T-helper 2 cell (primary cell): ENCODE data around the gene KAT8.

ENCODE experiments used
- DNase-seq, 5 experiments: peaks; one replicate each; pipeline versions ENCODE4 v3.0.0 to v3.0.0-alpha.2; 2012 to 2022

KAT8 gene

DNA sequence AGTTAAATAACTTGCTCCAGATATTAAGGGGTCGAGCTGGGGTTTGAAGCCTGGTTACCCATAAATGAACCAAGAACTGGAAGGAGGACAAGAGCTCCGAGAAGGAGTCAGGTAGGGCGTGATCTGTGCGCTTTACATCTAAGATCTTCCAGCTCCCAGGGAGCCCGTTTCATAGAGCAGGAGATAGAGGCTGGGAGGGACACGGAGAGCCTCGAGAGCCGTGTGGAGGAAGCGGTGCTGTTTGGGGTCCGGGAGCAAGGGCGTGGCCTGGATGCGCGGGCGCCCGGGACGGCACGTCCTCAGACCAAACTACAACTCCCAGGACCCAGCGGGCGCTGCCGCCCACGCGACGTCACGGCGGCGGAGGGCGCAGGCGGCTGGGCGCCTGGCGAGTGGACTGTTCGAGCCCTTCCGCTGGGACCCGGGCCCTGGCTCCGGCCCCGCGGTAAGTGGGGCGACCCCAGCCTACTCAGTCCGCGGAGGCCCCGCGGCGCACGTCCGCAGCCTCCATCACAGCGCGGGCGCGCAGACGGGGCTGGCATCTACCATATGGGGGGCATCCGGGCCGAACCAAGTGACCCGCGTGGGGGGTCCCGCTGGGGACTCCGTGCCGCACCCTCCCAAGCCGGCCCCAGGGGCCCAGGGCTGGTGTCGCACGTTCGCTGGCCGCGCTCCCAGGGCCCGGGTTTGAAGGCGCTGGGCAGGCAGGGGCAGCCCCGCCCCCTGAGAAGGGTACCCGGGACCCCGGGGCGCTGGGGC, 9.2 kb upstream of the KAT8 start, which contains the start of gene BCKDK:
Gene BCKDK, plus strand, starts transcription at position 352 of the 759 bp plus-strand sequence. CDS start 838 bp downstream, outside the sequence.
- DNase-seq, result peak; percentile 28 to 81 (median 42)

DNA sequence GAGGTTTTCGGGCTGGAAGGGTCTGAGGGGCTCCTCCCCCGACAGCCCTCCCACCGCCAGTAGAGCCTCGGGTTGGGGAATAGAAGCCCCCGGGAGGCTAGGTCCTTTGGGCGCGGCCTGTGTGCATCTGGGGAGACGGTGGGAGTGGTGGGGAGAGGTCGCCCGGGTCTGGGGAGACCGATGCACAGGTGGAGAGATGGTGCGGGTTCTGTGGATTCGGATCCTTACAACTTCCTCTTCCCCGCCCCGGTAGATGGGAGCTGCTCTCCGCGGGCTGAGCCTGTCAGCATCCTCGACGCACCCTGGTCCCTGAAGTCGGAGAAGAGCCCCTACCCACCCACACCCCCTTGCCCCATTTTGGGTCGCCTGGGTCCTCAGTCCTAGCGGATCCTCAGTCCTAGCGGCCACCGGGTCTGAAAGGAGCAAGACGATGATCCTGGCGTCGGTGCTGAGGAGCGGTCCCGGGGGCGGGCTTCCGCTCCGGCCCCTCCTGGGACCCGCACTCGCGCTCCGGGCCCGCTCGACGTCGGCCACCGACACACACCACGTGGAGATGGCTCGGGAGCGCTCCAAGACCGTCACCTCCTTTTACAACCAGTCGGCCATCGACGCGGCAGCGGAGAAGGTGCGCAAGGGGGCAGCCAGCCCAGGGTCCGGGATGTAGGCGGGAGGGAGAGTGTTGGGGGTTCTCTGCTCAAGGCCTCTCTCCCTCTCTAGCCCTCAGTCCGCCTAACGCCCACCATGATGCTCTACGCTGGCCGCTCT, 8.5 kb upstream of the KAT8 start:
- no peak for DNase-seq

DNA sequence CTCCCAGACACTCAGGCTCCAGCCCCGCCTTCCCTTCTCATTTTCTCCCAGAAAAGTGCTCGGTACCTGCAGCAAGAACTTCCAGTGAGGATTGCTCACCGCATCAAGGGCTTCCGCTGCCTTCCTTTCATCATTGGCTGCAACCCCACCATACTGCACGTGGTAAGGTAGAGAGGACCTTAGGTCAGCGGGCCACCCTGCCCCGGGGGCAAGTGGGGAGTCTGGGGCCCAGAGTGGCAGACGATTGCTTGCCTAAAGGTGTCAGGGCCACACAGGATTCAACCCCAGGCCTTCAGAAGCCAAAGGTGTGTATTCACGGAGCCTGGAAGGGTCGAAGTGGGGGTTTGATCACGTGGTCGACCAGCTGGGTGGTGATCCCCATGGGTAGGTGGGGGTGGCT, 7.8 kb upstream of the KAT8 start:
- no peak for DNase-seq

DNA sequence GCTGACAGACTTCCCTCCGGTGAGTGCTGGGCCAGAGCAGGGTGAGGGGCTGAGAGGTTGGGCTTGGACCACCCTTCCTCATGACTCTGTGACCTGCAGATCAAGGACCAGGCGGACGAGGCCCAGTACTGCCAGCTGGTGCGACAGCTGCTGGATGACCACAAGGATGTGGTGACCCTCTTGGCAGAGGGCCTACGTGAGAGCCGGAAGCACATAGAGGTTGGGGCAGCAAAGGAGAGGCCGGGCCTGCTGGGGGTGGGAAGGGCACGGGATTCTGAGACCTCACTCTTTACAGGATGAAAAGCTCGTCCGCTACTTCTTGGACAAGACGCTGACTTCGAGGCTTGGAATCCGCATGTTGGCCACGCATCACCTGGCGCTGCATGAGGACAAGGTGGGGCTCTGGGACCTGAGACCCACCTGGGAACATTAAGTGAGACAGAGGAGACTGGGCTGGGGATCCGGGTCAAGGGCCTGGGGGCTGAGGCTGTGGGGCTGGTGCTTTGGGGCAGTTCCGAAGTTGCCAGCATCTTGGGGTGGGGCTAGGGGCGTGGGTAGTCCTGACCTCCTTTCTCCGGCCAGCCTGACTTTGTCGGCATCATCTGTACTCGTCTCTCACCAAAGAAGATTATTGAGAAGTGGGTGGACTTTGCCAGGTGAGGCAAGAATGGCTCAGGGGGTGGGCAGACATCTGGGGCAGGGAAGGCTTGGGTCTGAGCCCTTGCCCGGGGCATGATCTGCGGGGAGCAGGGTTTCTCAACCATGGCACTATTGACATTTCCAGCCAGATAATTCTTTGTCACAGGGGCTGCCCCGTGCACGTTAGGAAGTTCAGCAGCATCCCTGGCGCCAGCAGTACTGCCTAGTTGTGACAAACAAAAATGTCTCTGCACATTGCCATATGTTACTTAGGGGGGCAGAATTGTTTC, 7.1 kb upstream of the KAT8 start:
- no peak for DNase-seq

DNA sequence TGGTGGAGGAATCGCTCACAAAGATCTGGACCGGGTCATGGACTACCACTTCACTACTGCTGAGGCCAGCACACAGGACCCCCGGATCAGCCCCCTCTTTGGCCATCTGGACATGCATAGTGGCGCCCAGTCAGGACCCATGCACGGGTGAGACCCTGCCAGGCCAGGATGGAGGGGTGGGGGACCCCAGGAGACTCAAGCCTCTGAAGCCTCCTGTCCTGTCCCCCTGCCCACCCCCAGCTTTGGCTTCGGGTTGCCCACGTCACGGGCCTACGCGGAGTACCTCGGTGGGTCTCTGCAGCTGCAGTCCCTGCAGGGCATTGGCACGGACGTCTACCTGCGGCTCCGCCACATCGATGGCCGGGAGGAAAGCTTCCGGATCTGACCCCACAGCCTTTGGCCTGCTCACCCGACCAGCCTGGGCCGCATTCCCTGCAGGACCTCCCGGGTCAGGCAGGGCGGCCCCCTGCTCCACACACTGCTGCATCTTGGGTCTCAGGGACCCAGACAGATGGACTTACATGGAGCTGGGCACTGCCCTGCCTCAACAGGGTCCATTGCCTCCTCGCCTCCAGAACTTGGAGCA, 5.5 kb upstream of the KAT8 start:
- no peak for DNase-seq

DNA sequence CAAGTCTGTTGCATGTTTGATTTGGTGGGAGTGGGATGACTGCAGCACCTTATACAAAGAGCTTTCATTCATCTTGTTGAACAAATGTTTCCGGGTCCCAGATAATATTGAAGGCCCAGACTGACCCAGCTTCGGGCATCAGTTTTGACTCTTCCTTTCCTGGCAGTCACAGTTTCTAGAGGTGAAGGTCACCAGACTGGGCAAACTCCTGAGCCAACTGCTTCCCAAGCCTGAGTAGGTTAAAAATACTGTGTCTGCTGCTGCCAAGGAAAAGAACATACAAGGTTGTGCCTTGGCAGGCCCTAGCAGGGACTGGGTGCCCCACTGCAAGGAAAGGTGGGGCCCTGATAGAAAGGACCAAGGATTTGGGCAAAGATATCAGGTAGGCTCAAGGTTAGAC, 4.8 kb upstream of the KAT8 start:
- no peak for DNase-seq

DNA sequence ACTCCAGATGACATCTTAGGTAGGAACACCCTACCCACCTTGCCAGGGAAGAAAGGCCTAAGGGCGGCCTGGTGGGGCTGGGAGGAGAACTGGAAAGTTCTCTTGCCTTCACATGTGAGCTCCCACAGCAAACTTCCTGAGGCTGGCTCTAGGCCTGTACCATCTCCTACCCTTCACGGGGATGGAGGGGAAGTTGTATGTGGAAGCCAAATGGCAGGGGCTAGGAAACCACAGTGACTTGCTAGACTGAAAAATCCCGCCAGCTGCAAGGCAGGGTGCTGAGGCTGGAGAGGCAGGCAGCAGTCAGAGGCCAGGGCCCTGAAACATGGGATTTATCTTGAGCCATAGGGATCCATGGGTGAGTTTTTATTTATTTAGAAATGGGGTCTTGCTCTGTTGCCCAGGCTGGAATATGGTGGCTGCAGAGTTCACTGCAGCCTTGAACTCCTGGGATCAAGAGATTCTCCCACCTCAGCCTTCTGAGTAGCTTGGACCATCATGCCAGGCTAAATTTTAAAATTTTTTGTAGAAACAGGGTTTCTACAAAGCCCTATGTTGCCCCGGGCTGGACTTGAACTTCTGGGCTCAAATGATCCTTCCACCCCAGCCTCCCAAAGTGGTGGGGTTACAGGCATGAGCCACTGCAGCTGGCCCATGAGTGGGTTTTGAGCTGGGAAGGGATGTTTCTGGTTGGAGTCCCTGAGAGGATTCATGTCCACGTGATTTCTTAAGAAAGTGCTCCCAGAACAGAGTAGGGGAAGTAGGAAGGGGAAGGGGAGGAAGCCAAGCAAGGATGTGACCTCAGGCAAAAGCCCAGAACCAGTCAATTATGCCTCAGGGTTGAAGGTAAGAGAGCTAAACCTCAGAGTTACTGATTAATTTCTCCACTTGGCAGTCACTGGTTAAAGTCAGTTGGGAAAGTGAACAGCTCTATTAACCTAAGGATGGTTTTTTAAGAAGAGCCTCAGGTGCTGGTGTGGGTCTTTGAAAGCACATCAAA, 4.0 kb upstream of the KAT8 start:
- no peak for DNase-seq

DNA sequence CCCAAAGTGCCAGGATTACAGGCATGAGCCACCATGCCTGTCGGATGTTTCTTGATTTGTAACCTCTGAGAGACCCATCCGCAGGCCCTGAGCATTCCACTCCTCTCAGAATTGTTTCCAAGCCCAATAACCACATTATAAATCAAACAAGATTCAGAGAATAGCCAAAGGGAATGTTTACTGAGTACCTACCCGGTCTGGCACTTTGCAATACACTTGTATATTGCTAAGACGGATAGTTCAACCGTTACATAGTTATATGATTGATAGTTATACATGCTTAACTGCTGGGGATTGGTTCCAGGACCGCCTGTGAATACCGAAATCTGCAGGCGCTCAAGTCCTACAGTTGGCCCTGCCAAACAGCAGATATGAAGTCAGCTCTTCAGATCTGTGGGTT, 3.0 kb upstream of the KAT8 start:
- DNase-seq, result no peak

DNA sequence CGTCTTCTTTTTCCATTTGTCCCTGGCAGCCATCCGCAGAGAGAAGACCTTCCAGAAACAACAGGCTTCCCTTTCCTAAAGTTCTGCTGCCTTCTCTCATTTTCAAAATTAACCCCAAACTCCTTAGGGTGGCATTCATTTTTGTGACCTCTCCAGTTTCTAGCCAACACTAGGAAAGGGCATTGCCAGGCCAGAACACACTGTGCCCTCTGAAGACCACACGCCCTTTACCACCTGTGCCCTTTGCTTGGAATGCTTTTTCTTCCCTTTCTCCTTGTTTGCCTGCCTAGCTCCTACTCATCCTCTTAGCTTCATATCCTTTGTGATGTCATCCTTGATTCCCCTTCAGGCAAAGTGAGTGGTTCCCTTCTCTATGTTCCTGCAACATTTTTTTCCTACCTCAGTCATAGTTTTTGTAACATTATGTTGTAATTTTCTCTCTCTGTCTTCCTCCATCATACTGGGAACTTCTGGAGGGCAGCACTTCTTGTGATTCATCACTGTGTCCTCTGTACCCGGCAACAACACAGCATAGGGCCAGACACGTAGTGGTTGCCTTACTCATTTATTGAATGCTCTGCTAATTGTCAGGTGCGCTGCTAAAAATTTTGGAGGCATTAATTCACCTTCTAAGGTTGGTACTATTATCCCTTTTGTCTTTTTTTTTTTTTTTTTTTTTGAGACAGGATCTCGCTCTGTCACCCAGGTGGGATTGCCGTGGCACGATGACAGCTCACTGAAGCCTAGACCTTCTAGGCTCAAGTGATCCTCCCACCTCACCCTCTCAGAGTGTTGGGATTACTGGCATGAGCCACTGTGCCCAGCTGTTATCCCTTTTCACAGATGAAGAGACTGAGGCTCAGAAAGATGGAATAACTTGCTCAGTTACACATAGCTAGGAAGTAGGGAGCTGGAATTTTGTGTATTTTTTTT, 1.0 kb downstream of the KAT8 start:
- no peak for DNase-seq

DNA sequence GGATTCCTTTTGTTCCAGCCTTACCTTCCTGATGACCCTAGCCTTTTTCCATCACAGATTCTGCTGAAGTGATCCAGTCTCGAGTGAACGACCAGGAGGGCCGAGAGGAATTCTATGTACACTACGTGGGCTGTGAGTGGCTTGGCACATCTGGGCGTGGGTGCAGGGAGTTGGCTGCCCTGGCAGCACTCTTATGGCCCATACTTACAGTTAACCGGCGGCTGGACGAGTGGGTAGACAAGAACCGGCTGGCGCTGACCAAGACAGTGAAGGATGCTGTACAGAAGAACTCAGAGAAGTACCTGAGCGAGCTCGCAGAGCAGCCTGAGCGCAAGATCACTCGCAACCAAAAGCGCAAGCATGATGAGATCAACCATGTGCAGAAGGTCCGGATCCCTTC, 2.7 kb downstream of the KAT8 start:
- no peak for DNase-seq

DNA sequence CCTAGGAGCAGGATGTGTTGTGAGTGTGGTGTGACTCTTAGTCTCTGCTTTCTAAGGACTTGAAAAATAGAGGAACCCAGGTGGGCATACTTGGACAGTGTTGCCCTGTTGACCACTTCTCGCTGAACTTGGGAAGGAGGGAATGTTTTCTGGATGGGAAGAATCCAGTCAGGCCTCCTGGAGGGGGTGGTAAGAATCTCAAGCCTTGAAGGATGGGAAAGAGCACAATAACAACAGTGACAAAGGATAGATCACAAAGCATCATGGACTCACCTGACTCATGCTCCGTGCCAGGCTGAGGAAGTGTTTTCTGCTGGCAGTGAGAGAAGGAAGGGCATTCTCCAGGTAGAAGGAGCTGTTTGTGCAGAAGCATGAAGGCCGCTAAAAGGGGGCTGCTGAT, 8.4 kb downstream of the KAT8 start:
- DNase-seq, result no peak

DNA sequence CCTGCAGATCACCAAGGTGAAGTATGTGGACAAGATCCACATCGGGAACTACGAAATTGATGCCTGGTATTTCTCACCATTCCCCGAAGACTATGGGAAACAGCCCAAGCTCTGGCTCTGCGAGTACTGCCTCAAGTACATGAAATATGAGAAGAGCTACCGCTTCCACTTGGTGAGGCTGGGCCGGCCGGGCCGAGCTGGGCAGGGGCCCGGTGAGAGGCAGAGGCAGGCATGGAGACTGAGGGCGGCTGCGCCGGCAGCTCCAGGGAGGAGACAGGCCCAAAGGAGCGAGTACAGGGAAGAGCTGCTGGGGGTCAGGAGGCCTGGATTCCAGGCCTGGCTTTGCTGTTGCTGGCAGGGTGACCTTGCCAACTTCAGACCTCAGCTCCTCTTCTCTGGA, 9.7 kb downstream of the KAT8 start:
- DNase-seq, result no peak

DNA sequence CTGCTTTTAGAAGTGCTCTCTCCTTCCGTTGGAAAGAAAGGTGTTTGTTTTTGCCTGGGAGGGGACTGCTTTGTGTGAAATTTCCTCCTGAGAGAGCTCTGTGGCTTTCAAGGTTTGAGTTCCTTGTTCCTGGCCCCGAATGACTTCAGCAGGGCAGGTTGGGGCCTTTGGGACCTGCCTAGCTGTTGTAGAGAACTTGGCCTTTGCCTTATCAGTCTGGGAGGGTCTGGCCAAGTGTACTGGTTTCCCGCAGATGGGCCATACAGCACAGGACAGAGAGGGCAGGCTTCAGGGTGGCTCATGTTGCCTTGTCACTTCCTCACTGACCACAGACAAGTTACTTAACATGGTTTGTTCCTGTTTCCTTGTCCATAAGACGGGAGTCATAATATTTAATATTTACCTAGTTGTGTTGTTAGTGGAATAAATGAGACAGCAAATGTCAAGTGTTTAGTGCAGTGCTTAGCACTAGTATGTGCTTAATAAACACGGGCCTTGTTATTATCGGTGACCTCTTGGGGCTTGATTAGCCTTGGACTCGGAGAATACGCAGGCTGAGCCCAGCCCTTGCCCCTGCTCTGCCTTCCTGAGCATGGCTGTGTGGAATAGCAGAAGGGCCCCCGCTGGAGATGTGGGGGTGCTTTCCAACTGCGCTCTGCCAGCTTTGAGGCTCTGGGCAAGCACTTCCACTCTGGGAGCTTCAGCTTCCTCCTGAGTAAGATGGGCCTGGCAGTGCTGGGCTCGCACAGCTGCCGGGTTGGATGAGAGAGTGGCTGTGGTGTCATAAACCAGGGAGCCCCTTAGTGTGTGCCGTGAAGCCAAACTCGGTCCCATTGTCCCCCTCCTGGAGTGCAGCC, 11.5 kb downstream of the KAT8 start:
- DNase-seq, result no peak

DNA sequence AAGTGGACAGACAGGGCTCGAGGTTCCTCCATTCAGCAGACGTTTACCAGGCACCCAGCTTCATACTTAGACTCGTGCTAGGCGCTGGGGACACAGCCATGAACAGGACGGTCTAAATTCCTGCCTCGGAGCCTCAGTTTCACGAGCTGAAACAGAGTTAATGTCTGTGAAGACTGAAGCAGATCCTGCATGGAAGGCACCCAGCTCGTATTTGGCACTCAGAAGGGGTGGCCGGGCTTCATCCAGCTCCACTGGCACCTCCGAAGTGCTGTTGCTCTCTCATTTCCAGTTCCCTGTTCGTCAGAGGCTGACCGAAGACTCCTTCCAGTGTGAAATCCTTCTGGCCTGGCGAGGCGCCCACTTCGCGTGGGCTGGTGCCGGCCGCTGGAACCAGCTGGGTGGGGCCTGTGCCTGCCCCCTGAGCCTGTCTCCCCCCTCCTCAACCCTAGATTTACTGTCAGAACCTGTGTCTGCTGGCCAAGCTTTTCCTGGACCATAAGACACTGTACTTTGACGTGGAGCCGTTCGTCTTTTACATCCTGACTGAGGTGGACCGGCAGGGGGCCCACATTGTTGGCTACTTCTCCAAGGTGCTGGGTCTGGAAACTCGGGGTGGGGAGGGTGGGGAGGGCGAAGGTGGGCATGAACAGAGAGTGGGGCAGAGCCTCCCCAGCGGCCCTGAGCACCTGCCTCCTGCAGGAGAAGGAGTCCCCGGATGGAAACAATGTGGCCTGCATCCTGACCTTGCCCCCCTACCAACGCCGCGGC, 12.3 kb downstream of the KAT8 start:
- DNase-seq, result no peak

DNA sequence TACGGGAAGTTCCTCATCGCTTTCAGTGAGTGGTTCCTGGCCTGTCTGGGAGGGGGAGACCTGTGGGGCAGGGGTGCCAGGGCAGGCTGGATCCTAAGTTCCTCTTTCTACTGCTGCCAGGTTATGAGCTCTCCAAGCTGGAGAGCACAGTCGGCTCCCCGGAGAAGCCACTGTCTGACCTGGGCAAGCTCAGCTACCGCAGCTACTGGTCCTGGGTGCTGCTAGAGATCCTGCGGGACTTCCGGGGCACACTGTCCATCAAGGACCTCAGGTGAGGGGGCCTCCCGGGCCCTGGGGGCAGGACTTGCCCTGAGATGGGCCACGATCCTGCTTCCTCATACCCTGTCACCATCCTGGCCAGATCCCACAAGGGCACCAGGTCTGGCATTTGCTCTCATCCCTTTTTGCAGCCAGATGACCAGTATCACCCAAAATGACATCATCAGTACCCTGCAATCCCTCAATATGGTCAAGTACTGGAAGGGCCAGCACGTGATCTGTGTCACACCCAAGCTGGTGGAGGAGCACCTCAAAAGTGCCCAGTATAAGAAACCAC, 12.9 kb downstream of the KAT8 start:
- DNase-seq, result no peak

DNA sequence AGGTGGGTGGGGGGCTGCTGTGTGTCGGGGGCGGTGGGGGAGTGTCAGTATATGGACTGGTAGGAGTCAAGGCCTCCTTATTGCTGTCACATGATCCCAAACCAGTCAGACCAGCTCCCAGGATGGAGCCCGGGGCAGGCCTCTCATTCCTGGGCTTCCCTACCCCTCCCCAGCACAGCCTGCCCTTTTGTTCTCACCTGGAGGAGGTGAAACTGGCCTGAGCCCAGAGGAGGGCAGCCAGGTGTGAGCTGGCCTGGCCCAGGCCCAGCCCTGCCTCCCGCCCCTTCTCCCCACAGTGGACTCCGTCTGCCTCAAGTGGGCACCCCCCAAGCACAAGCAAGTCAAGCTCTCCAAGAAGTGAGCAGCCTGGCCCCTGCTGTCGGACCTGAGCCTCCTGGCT, 13.4 kb downstream of the KAT8 start:
- no peak for DNase-seq

DNA sequence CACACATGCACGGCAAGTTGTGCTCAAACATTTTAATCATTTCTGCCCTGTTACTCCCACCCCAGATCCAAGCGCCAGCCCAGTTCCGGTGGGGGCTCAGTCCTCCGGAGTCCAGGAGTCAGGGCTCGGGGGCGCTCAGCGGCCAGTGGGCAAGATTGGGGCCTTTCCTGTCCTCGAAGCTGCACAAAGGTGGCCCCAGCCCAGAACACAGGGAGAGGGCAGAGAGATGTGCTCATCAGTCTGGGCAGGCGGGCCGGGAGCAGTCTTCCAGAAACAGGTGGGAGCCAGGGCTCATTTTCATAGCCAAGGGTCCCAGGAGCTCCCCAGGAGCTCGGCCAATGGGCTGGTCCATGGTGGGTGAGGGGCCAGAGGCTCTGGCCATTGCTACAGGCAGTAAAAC, 14.0 kb downstream of the KAT8 start:
- no peak for DNase-seq

DNA sequence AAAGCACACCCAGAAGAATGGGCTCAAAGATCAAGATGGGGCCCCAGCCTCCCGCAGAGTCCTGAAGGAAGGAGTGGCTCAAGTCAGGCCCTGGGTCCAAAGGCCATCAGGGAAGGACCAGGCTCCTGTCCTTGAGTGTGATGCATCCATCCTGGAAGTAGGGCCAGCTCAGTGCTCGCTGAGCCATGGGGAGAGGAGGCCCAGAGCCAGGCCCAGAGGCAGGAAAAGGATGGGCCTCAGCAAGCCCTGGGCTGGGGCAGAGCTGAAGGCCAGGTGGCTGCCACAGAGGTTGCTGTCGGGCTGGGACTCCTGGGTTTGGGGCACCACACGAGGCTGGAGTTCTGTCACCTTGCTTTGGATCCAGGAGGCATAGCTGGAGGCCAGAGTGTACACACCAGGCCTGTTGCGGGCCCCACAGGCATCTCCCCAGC, 14.4 kb downstream of the KAT8 start:
- DNase-seq, result no peak
